Liver (tissue), 9 donors: ENCODE data around the gene SULT1A3. TPM values are rescaled to one million over a fixed set of nuclear protein-coding genes. Genes with fewer than 3 reads are reported as not detected.

ENCODE experiments used
- DNase-seq: peaks from one replicate; pipeline ENCODE4 v3.0.0-alpha.2; 2017; ENCODE audit warnings: low spot score
- H3K27ac ChIP-seq, 2 donors: one replicate each; pipeline ENCODE4 v1.7.0; 2013; ENCODE audit warnings: inconsistent platforms in 2 of 2, low read length in 2 of 2, control low read depth in 1 of 2, low read depth in 1 of 2, mild to moderate bottlenecking in 1 of 2
- H3K27me3 ChIP-seq, 4 donors: one replicate each; pipeline versions ENCODE4 v1.6.1 to v1.7.0; 2013; ENCODE audit warnings: low read length in 3 of 4, inconsistent platforms in 1 of 4, mild to moderate bottlenecking in 1 of 4, moderate library complexity in 1 of 4; ENCODE audit not compliant: control insufficient read depth in 4 of 4, insufficient read depth in 4 of 4
- H3K36me3 ChIP-seq, 4 donors: one replicate each; pipeline versions ENCODE4 v1.6.1 to v1.7.0; 2013; ENCODE audit warnings: low read length in 3 of 4, mild to moderate bottlenecking in 3 of 4, low read depth in 1 of 4, moderate library complexity in 1 of 4; ENCODE audit not compliant: control insufficient read depth in 4 of 4, insufficient read depth in 3 of 4
- H3K4me1 ChIP-seq, 4 donors: one replicate each; pipeline versions ENCODE4 v1.6.1 to v1.7.0; 2013; ENCODE audit warnings: low read length in 3 of 4, mild to moderate bottlenecking in 3 of 4, moderate library complexity in 1 of 4; ENCODE audit not compliant: control insufficient read depth in 4 of 4, insufficient read depth in 4 of 4
- H3K4me3 ChIP-seq, 3 donors: one replicate each; pipeline versions ENCODE4 v1.6.1 to v1.7.0; 2013; ENCODE audit warnings: low read length in 3 of 3, control low read depth in 1 of 3, low read depth in 1 of 3, mild to moderate bottlenecking in 1 of 3
- H3K9ac ChIP-seq, 2 donors: one replicate each; pipeline ENCODE4 v1.7.0; 2013; ENCODE audit warnings: low read length in 2 of 2, mild to moderate bottlenecking in 2 of 2, moderate library complexity in 2 of 2, control low read depth in 1 of 2, low read depth in 1 of 2
- H3K9me3 ChIP-seq, 4 donors: one replicate each; pipeline versions ENCODE4 v1.6.1 to v1.7.0; 2013; ENCODE audit warnings: low read length in 3 of 4; ENCODE audit not compliant: control insufficient read depth in 4 of 4
- ATF3 ChIP-seq: IDR thresholded peaks from 2 replicates; pipeline ENCODE4 v1.6.1; 2016; ENCODE audit warnings: antibody characterized with exemption
- CTCF ChIP-seq: fragments of 150-350 bp; IDR thresholded peaks from 2 replicates; pipeline ENCODE4 v1.5.1; 2017; ENCODE audit warnings: improper control_type of control experiment, low read depth, low read length; ENCODE audit not compliant: missing input control
- EGR1 ChIP-seq, 2 donors: IDR thresholded peaks; 2 replicates each; pipeline ENCODE4 v1.6.1; 2016 to 2018; ENCODE audit warnings: antibody characterized with exemption in 2 of 2, low read depth in 2 of 2
- FOXA1 ChIP-seq: IDR thresholded peaks from 2 replicates; pipeline ENCODE4 v1.6.1; 2016; ENCODE audit warnings: antibody characterized with exemption
- FOXA2 ChIP-seq: IDR thresholded peaks from 2 replicates; pipeline ENCODE4 v1.6.1; 2016; ENCODE audit warnings: antibody characterized with exemption
- GABPA ChIP-seq, 2 donors: IDR thresholded peaks in 1 of 2; conservative IDR thresholded peaks in 1 of 2; 2 replicates each; pipeline ENCODE4 v1.6.1; 2016; ENCODE audit warnings: antibody characterized with exemption in 2 of 2, mild to moderate bottlenecking in 1 of 2, moderate library complexity in 1 of 2
- HNF4A ChIP-seq, 2 donors: conservative IDR thresholded peaks; 2 replicates each; pipeline ENCODE4 v1.6.1; 2016; ENCODE audit warnings: antibody characterized with exemption in 2 of 2, mild to moderate bottlenecking in 2 of 2
- HNF4G ChIP-seq: IDR thresholded peaks from 2 replicates; pipeline ENCODE4 v1.6.1; 2016; ENCODE audit warnings: antibody characterized with exemption
- JUND ChIP-seq, 2 donors: IDR thresholded peaks; 2 replicates each; pipeline ENCODE4 v1.6.1; 2016; ENCODE audit warnings: antibody characterized with exemption in 2 of 2
- MAX ChIP-seq: IDR thresholded peaks from 2 replicates; pipeline ENCODE4 v1.6.1; 2016; ENCODE audit warnings: antibody characterized with exemption
- NR2F2 ChIP-seq: IDR thresholded peaks from 2 replicates; pipeline ENCODE4 v1.6.1; 2016; ENCODE audit warnings: antibody characterized with exemption
- RAD21 ChIP-seq, 2 donors: IDR thresholded peaks; 2 replicates each; pipeline ENCODE4 v1.6.1; 2016; ENCODE audit warnings: antibody characterized with exemption in 2 of 2, mild to moderate bottlenecking in 2 of 2
- RXRA ChIP-seq, 2 donors: IDR thresholded peaks; 2 replicates each; pipeline ENCODE4 v1.6.1; 2017 to 2018; ENCODE audit warnings: antibody characterized with exemption in 2 of 2, mild to moderate bottlenecking in 1 of 2
- SP1 ChIP-seq: IDR thresholded peaks from 2 replicates; pipeline ENCODE4 v1.6.1; 2018; ENCODE audit warnings: antibody characterized with exemption, mild to moderate bottlenecking
- TAF1 ChIP-seq: conservative IDR thresholded peaks from 2 replicates; pipeline ENCODE4 v1.6.1; 2016; ENCODE audit warnings: antibody characterized with exemption, mild to moderate bottlenecking
- YY1 ChIP-seq: IDR thresholded peaks from 2 replicates; pipeline ENCODE4 v1.6.1; 2016; ENCODE audit warnings: antibody characterized with exemption, mild to moderate bottlenecking
- WGBS: extraction: QIAGEN DNeasy Blood & Tissue Kit; methylation state at CpG from one replicate; pipeline ENCODE4 v1.1.7; 2013; 5-methylcytosine and 5-hydroxymethylcytosine counted together
- polyA plus RNA-seq, 2 donors: library from polyadenylated mRNA; stranded (reverse) in 1 of 2; unstranded in 1 of 2; fragments of 200-250 nt in 1 of 2; fragments of >200 nt in 1 of 2; fragmentation: Nextera tagmentation in 1 of 2; extraction: Ambion mirVana in 1 of 2; gene quantifications; one replicate each; pipeline versions ENCODE4 v1.2.1 to v1.2.3, GENCODE V29; 2013 to 2015
- total RNA-seq, 2 donors: library from RNA; depleted of rRNA; stranded (reverse); fragments of >200 nt; gene quantifications; one replicate each; pipeline ENCODE4 v1.2.3, GENCODE V29; 2014
- TF ChIP-seq, protein P1 (sequence below): IDR thresholded peaks from 2 replicates; pipeline ENCODE4 v1.6.1; 2016; ENCODE audit warnings: antibody characterized with exemption, mild to moderate bottlenecking
- donor health status: healthy.
- donor health status: healthy.
- donor health status: healthy.
- donor health status: healthy.
- donor health status: healthy.

The SULT1A3 gene
- total and polyA plus RNA-seq, 4 donors: 2.8 to 13.8 (median 11.0) TPM

DNA sequence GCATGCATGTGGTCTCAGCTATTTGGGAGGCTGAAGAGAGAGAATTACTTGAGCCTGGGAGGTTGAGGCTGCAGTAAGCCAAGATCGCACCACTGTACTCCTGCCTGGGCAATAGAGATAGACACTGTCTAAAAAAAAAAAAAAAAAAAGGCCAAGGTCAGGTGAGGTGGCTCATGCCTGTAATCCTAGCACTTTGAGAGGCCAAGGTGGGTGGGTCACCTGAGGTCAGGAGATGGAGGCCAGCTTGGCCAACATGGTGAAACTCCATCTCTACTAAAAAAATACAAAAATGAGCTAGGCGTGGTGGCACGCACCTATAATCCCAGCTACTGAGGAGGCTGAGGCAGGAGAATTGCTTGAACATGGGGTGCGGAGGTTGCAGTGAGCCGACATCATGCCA, 43.9 kb upstream of the SULT1A3 start (continued):
- TF ChIP-seq, protein P1, sequence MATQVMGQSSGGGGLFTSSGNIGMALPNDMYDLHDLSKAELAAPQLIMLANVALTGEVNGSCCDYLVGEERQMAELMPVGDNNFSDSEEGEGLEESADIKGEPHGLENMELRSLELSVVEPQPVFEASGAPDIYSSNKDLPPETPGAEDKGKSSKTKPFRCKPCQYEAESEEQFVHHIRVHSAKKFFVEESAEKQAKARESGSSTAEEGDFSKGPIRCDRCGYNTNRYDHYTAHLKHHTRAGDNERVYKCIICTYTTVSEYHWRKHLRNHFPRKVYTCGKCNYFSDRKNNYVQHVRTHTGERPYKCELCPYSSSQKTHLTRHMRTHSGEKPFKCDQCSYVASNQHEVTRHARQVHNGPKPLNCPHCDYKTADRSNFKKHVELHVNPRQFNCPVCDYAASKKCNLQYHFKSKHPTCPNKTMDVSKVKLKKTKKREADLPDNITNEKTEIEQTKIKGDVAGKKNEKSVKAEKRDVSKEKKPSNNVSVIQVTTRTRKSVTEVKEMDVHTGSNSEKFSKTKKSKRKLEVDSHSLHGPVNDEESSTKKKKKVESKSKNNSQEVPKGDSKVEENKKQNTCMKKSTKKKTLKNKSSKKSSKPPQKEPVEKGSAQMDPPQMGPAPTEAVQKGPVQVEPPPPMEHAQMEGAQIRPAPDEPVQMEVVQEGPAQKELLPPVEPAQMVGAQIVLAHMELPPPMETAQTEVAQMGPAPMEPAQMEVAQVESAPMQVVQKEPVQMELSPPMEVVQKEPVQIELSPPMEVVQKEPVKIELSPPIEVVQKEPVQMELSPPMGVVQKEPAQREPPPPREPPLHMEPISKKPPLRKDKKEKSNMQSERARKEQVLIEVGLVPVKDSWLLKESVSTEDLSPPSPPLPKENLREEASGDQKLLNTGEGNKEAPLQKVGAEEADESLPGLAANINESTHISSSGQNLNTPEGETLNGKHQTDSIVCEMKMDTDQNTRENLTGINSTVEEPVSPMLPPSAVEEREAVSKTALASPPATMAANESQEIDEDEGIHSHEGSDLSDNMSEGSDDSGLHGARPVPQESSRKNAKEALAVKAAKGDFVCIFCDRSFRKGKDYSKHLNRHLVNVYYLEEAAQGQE: no peak
- TF ChIP-seq TAF1: no peak
- TF ChIP-seq NR2F2: no peak
- no peak for TF ChIP-seq HNF4G
- no peak for TF ChIP-seq RAD21 (IDR thresholded peaks at IDR 0.05)
- no peak for TF ChIP-seq YY1
- no peak for TF ChIP-seq SP1

DNA sequence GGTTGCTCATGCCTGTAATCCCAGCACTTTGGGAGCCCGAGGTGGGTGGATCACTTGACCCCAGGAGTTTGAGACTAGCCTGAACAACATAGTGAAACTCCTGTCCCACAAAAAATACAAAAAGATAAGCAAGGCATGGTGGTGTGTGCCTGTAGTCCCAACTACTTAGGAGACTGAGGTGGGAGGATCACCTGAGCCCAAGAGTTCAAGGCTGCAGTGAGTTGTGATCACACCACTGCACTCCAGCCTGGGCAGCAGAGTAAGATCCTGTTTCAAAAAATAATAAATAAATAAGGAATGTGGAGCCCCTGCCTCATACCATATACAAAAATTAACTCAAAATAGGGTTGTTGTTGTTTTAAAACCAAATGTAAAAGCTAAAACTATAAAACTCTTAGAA, 41.8 kb upstream of the SULT1A3 start:
- Histone ChIP-seq H3K27ac (no peak overlapping the region), H3K9me3 (no peaks in the 10 kb centered on the region), H3K4me3 (no peak overlapping the region), H3K27me3 (no peaks in the 10 kb centered on the region), H3K4me1 (no peaks in the 10 kb centered on the region), H3K36me3 (no peaks in the 10 kb centered on the region), H3K9ac (no peak overlapping the region)
- 82% methylated on average over 1 of the region's 1 CpG for WGBS
- no peak for TF ChIP-seq RAD21 (IDR thresholded peaks at IDR 0.05)
- TF ChIP-seq TAF1: no peak
- TF ChIP-seq ATF3: no peak
- TF ChIP-seq, protein P1: no peak
- no peak for TF ChIP-seq MAX
- TF ChIP-seq FOXA2: no peak
- no peak for TF ChIP-seq FOXA1
- no peak for TF ChIP-seq RXRA (IDR thresholded peaks at IDR 0.05)
- no peak for TF ChIP-seq SP1
- no peak for DNase-seq

DNA sequence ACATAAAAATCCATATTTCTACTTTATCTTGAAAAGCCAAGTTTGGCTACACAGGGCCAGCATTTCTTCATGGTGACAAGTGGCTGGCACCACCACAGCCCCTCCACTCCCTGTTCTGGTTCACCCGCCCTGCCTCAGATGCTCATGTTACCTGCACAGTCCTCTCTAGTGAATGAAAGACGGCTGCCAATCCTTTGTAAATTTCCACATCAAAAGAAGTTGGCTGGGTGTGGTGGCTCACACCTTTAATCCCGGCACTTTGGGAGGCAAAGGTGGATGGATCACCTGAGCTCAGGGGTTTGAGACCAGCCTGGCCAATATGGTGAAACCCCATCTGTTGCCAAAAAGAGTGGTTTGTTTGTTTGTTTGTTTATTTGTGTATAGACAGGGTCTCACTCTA, 35.5 kb upstream of the SULT1A3 start:
- Histone ChIP-seq H3K4me3 (no peak overlapping the region), H3K27me3 (no peaks in the 10 kb centered on the region), H3K27ac (no peak overlapping the region), H3K36me3 (no peaks in the 10 kb centered on the region), H3K9ac (no peak overlapping the region), H3K9me3 (no peaks in the 10 kb centered on the region), H3K4me1 (no peaks in the 10 kb centered on the region)
- TF ChIP-seq TAF1 (no peak), EGR1 (IDR thresholded peaks at IDR 0.05; ENCODE audit: low read depth in 2 of 2) (no peak), RAD21 (IDR thresholded peaks at IDR 0.05) (no peak), JUND (IDR thresholded peaks at IDR 0.05) (no peak), GABPA (IDR thresholded peaks at IDR 0.05 in 1 of 2, conservative IDR thresholded peaks at IDR 0.05 in 1 of 2) (no peak), NR2F2 (no peak), CTCF (no peak), HNF4G (no peak), HNF4A (conservative IDR thresholded peaks at IDR 0.05) (no peak)
- TF ChIP-seq, protein P1: no peak
- no peak for DNase-seq
- 90% methylated on average over 3 of the region's 3 CpGs for WGBS
